Activated CD4-positive, alpha-beta T cell treated with anti-CD3 and anti-CD28 coated beads for 24 hours (primary cell): ENCODE results near the gene ANKRD20A1.
"Not testable (repeated sequence)": the region's sequence is repeated elsewhere in the genome, so short reads cannot be mapped to it uniquely, and the experiment has no call there.

ENCODE experiments used
- DNase-seq, 2 donors: peaks; one replicate each; pipeline ENCODE4 v3.0.0-alpha.2; 2020; ENCODE audit warnings: low read depth in 2 of 2

ANKRD20A1 gene

GRCh38 chr9:67858871-67859270 is at the start of gene ANKRD20A1:
TSS of gene ANKRD20A1 (plus strand) at chr9:67858931. CDS start at chr9:67859427, 496 bp downstream.
- DNase-seq, result not testable (repeated sequence)

GRCh38 chr9:67832088-67832487 is 26.6 kb upstream of the ANKRD20A1 start:
- DNase-seq, result not testable (repeated sequence)
